GM15510 (cell line): ENCODE measurements around the gene AMPD2.
A peak's percentile ranks its signal among the peaks of the same experiment; 100 is the strongest.

Experiments
- POLR2A ChIP-seq: IDR thresholded peaks from 3 replicates; pipeline ENCODE4 v1.6.1; 2011; ENCODE audit warnings: borderline replicate concordance; ENCODE audit not compliant: insufficient read length; ENCODE audit errors: extremely low read depth

Gene AMPD2

GRCh38 chr1:109619576-109620400, at the start of gene AMPD2, which contains the start of gene GNAT2:
Gene AMPD2, plus strand, starts transcription at chr1:109619837. Its CDS starts 1,339 bp downstream, at chr1:109621176.
Gene GNAT2, minus strand, starts transcription at chr1:109619616. Its CDS starts 6,746 bp downstream, at chr1:109612870.
- peak; percentile 80 for TF ChIP-seq POLR2A

- TF ChIP-seq POLR2A = no peak
These were observed 49.2 kb upstream of the AMPD2 start for GRCh38 chr1:109570414-109570813.

GRCh38 chr1:109573785-109574184, 45.9 kb upstream of the AMPD2 start:
- TF ChIP-seq POLR2A = no peak

- no peak for TF ChIP-seq POLR2A
These were observed 40.6 kb upstream of the AMPD2 start for GRCh38 chr1:109578947-109579443.

GRCh38 chr1:109579491-109579890, 40.1 kb upstream of the AMPD2 start:
- no peak for TF ChIP-seq POLR2A

- TF ChIP-seq POLR2A = no peak
These were observed 37.6 kb upstream of the AMPD2 start for GRCh38 chr1:109582021-109582420.

- no peak for TF ChIP-seq POLR2A
These were observed 34.9 kb upstream of the AMPD2 start for GRCh38 chr1:109584766-109585165.

GRCh38 chr1:109586055-109586454, 33.6 kb upstream of the AMPD2 start:
- TF ChIP-seq POLR2A = no peak

- TF ChIP-seq POLR2A = no peak
These were observed 30.5 kb upstream of the AMPD2 start for GRCh38 chr1:109589177-109589576.

GRCh38 chr1:109589679-109590078, 30.0 kb upstream of the AMPD2 start:
- no peak for TF ChIP-seq POLR2A

- TF ChIP-seq POLR2A = no peak
These were observed 26.7 kb upstream of the AMPD2 start for GRCh38 chr1:109592916-109593315.

- no peak for TF ChIP-seq POLR2A
These were observed 24.1 kb upstream of the AMPD2 start for GRCh38 chr1:109595531-109595930.

- TF ChIP-seq POLR2A = no peak
These were observed 21.5 kb upstream of the AMPD2 start for GRCh38 chr1:109598156-109598555.

GRCh38 chr1:109598655-109599054, 21.0 kb upstream of the AMPD2 start:
- no peak for TF ChIP-seq POLR2A

- TF ChIP-seq POLR2A = no peak
These were observed 16.4 kb upstream of the AMPD2 start for GRCh38 chr1:109603229-109603628.

GRCh38 chr1:109605381-109605780, 14.3 kb upstream of the AMPD2 start:
- no peak for TF ChIP-seq POLR2A
